ENCODE results near the gene RLN2. TPM values are rescaled to one million over a fixed set of nuclear protein-coding genes. Genes with fewer than 3 reads are reported as not detected.

RLN2 gene
- total RNA-seq, 1 donor from 2014 or later = 0.30 TPM

Other genes starting within 250 kb of the RLN2 start
- gene INSL6, start 119.1 kb downstream of the RLN2 start, total RNA-seq = not detected in 2 replicates
- not detected in 2 replicates for gene INSL4, start 73.3 kb downstream of the RLN2 start, total RNA-seq
- 0.59 and 0.84 TPM in 2 replicates for gene RLN1, start 35.2 kb upstream of the RLN2 start, total RNA-seq
- 53.0 and 54.4 TPM in 2 replicates for gene PLGRKT, start 133.2 kb upstream of the RLN2 start, total RNA-seq
- gene CD274, start 145.8 kb upstream of the RLN2 start, total RNA-seq = 52.1 and 57.6 TPM in 2 replicates
- gene PDCD1LG2, start 205.8 kb upstream of the RLN2 start, total RNA-seq = 1.3 and 1.5 TPM in 2 replicates